SK-N-MC (cell line): ENCODE data around the gene INS.

Experiments
- DNase-seq: peaks from one replicate; pipeline ENCODE4 v3.0.0-alpha.2; 2011; ENCODE audit warnings: low read depth, low spot score
- H3K27ac ChIP-seq: fragments of 200-600 bp; sonication (generic); 2 replicates; pipeline ENCODE4 v1.5.1; 2016; ENCODE audit warnings: mixed run types
- H3K36me3 ChIP-seq: fragments of 200-600 bp; sonication (generic); 2 replicates; pipeline ENCODE4 v1.6.1; 2017; ENCODE audit warnings: antibody characterized with exemption, low read length, mixed read lengths; ENCODE audit not compliant: insufficient read depth
- H3K4me3 ChIP-seq: fragments of 200-600 bp; sonication (generic); 2 replicates; pipeline ENCODE4 v1.5.1; 2016
- H3K9ac ChIP-seq: fragments of 200-600 bp; sonication (generic); 2 replicates; pipeline ENCODE4 v1.8.0; 2017; ENCODE audit warnings: mixed run types, mixed read lengths; ENCODE audit not compliant: insufficient read length
- H3K9me3 ChIP-seq: fragments of 200-600 bp; sonication (generic); 2 replicates; pipeline ENCODE4 v1.6.1; 2017; ENCODE audit warnings: low read depth, mild to moderate bottlenecking, antibody characterized with exemption, low read length, moderate library complexity, mixed read lengths
- EZH2 ChIP-seq: fragments of 200-600 bp; sonication (generic); IDR thresholded peaks from one replicate; pipeline ENCODE4 v1.6.1; 2017; ENCODE audit warnings: antibody characterized with exemption
- FOXP2 ChIP-seq: optimal IDR thresholded peaks from 2 replicates; pipeline ENCODE3; 2011; ENCODE audit warnings: mild to moderate bottlenecking, moderate library complexity; ENCODE audit not compliant: insufficient read depth; ENCODE audit errors: extremely low read length, control extremely low read depth
- POLR2AphosphoS5 ChIP-seq: IDR thresholded peaks from 2 replicates; pipeline ENCODE4 v1.6.1; 2012; ENCODE audit warnings: mild to moderate bottlenecking, low read depth, low read length, borderline replicate concordance

Gene INS

DNA sequence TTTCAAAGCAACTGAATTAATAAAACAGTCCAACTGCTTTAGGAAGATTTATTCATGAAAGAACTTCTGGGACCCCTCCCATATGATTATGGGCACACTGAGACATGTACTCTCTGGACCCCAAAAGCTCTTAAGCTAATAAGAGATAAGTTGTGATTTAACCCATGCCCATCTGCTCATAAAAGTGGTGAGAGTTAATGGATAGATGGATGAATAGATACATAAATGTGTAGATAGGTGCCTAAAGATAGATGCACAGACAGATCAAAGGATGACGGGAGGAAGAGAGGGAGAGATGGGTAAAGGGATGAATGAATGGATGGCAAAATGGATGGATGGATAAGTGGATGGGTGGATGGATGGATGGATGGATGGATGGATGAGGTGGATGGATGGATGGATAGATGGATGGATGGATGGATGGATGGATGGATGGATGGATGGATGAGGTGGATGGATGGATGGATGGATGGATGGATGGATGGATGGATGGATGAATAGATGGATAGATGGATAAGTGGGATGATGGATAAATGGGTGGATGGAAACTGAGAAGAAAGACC, 40.0 kb upstream of the INS start:
- Histone ChIP-seq H3K36me3 (no peaks in the 10 kb centered on the region), H3K9me3 (no peaks in the 10 kb centered on the region), H3K27ac (no peak overlapping the region), H3K4me3 (no peak overlapping the region), H3K9ac (no peak overlapping the region)
- TF ChIP-seq POLR2AphosphoS5 (no peak), FOXP2 (no peak), EZH2 (no peak)
- DNase-seq: no peak

DNA sequence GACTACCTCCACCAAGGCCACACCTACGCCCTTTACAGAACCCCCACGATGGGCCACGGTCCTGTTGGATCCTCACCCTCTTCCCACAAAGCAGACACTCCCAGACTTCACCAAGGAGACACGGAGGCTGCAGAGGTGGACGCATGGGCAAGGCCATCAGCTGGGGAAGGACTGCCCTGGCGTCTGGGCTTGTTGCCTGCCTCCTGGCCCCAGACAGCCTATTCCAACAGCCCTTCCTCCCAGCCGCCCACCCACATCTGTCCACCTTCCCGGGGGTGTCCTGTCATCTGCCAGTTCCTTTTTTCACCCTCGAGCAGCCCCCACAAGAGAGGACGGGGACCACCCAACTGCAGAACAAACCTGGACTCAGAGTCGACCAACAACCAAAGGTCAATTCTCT, 39.5 kb upstream of the INS start:
- Histone ChIP-seq H3K9me3 (no peaks in the 10 kb centered on the region), H3K4me3 (no peak overlapping the region), H3K27ac (no peak overlapping the region), H3K36me3 (no peaks in the 10 kb centered on the region), H3K9ac (no peak overlapping the region)
- no peak for TF ChIP-seq POLR2AphosphoS5
- no peak for TF ChIP-seq EZH2
- no peak for TF ChIP-seq FOXP2
- DNase-seq: no peak

- TF ChIP-seq EZH2 (no peak), FOXP2 (no peak), POLR2AphosphoS5 (no peak)
- H3K36me3 ChIP-seq: no peaks in the 10 kb centered on the region
- no peak for DNase-seq
- no peak overlapping the region for H3K27ac ChIP-seq
- no peak overlapping the region for H3K4me3 ChIP-seq
- H3K9ac ChIP-seq: no peak overlapping the region
- no peaks in the 10 kb centered on the region for H3K9me3 ChIP-seq
Measured at GRCh38 chr11:2199466-2200341, 38.7 kb upstream of the INS start.

GRCh38 chr11:2198621-2199365, 37.8 kb upstream of the INS start:
- no peaks in the 10 kb centered on the region for H3K9me3 ChIP-seq
- no peak overlapping the region for H3K27ac ChIP-seq
- H3K36me3 ChIP-seq: no peaks in the 10 kb centered on the region
- no peak overlapping the region for H3K4me3 ChIP-seq
- no peak for DNase-seq
- no peak overlapping the region for H3K9ac ChIP-seq
- TF ChIP-seq FOXP2: no peak

- TF ChIP-seq FOXP2 (no peak), POLR2AphosphoS5 (no peak), EZH2 (no peak)
- H3K4me3 ChIP-seq: no peak overlapping the region
- no peaks in the 10 kb centered on the region for H3K36me3 ChIP-seq
- no peak overlapping the region for H3K9ac ChIP-seq
- H3K27ac ChIP-seq: no peak overlapping the region
- DNase-seq: no peak
- H3K9me3 ChIP-seq: no peaks in the 10 kb centered on the region
Measured at GRCh38 chr11:2197771-2198520, 36.9 kb upstream of the INS start.

DNA sequence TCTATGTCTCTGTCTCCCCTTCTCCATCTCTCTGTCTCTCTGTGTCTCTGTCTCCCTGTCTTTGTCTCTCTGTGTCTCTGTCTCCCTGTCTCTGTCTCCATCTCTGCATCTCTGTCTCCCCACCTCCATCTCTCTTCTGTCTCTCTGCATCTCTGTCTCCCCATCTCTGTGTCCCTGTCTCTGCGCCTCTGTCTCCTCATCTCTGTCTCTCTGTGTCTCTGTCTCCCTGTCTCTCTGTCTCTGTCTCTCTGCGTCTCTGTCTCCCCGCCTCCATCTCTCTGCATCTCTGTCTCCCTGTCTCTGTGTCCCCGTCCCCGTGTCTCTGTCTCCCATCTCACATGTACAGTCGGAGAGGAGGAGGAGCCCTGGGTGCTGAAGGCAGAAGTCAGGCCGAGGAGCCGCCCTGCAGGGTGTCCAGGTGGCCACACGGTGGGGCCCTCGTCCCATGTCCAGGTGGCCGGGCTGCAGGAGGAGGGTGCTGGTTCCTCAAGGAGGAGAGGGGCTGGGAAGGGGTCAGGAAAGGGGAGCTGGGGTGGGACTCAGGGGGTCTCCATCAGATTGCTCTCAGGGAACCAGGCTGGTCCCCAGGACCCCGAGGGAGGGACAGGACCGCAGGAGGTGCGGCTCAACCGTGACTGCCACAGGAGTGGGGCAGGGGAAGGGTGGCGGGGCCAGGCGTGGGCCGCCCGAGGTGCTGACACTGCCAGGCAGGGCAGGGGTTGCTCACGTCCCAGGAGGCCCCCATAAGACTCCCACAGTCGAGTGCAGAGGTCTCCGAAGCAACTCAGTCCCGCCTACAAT, 36.2 kb upstream of the INS start:
- Histone ChIP-seq H3K27ac (no peak overlapping the region), H3K9ac (no peak overlapping the region), H3K36me3 (no peaks in the 10 kb centered on the region), H3K9me3 (no peaks in the 10 kb centered on the region), H3K4me3 (no peak overlapping the region)
- no peak for DNase-seq
- TF ChIP-seq EZH2 (no peak), POLR2AphosphoS5 (no peak), FOXP2 (no peak)

GRCh38 chr11:2195756-2196088, 34.7 kb upstream of the INS start:
- DNase-seq: no peak
- no peak for TF ChIP-seq FOXP2
- TF ChIP-seq POLR2AphosphoS5: no peak
- no peak for TF ChIP-seq EZH2
- Histone ChIP-seq H3K9me3 (no peaks in the 10 kb centered on the region), H3K4me3 (no peak overlapping the region), H3K27ac (no peak overlapping the region), H3K9ac (no peak overlapping the region), H3K36me3 (no peaks in the 10 kb centered on the region)
